GM18867 (cell line): ENCODE measurements around the gene ZHX3.

Source experiments
- ATAC-seq: cut with Tn5 transposase; IDR thresholded peaks from one replicate; pipeline ENCODE4 v1.9.1; 2021; ENCODE audit warnings: mild to moderate bottlenecking, moderate library complexity; ENCODE audit not compliant: unreplicated experiment

ZHX3 gene

DNA sequence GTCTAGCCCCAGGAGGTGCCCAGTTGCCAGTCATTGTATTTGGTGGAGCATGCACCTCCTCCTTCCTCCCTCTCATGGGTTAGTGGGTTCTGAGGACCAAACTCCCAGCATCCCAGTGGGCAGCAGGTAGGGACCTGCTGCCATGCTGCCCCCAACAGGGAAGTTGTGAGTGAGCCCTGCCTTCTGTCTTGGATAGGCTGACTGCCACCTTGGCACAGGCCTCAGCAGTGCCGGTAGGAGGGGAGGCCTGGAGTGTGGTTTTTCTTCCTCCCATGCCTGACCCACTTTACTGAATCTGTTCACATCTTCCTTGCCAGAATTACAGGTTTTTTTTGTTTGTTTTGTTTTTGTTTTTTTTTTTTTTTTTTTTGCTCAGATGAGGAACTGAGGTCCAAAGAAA is 155.6 kb downstream of the ZHX3 start:
- ATAC-seq = no peak

DNA sequence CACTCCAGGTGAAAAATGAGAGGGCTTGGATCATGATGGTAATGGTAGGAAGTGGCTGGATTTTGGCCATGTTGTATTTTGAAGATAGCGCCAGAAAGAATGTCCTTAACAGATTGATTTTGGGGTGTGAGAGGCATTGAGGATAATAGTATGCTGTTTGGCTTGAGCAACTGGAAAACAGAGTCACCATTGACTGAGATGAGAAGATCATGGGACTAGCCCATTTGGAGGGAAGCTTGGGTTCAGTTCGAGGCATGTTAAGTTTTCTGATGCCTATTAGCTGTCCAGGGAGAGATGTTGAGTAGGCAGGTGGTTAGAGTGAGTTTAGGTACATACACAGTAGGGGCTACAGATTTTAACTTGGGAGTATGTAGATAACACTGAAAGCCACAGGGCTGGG is 156.8 kb downstream of the ZHX3 start:
- no peak for ATAC-seq

DNA sequence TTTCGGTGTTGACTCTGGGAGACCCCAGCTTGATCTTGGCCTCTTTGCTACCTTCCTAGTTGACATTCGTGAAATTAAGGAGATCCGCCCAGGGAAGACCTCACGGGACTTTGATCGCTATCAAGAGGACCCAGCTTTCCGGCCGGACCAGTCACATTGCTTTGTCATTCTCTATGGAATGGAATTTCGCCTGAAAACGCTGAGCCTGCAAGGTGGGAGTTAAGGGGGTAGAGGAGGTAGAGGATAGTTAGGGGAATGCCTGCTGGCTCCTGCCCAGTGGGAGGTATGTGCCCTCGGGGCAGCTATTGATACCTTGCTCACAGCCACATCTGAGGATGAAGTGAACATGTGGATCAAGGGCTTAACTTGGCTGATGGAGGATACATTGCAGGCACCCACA is 158.0 kb downstream of the ZHX3 start:
- no peak for ATAC-seq

DNA sequence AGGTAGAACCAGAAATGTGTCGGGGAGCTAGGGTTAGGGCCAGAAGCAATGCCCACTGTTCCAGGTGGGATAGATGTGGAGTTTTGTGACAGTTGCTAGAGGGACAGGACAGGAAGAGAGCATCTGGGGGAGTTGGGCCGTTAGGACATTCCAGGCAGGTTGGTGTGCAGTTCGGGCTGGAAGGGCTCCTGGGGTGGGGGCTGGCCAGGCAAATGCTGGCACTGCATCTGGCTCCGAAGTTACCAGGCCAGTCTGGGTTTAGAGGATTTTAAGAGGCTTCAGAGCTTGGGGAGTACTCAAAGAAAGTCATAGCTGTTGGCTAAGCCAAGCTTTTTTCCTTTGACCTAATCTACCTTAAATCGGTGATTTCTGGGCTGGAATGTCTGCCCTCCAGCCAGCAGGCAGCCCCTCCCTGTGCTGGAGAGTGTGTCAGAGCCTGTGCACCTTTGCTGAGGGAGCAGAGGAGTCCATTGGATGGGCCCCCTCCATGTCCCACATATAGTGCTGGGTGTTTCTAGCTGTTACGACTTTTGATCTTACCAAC is 159.4 kb downstream of the ZHX3 start:
- ATAC-seq = no peak

DNA sequence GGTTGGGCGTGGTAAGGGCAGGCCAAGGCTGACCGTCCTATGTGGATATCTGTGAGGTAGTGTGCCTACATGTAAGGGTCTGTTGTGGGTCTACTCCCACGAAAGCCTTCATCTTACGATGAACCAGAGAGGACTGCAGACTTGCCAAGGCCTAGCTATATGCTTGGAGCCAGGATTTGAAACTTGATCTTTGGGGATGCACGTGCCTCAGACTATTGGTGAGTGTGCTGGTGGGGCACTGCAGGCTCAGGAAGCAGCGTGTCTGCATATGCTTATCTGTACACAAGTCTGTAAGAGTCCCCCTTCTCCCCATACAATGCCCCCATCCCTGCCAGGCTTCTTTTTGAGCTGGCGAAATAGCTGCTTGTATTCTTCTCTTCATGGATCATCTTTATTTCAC is 162.3 kb downstream of the ZHX3 start:
- ATAC-seq = no peak

DNA sequence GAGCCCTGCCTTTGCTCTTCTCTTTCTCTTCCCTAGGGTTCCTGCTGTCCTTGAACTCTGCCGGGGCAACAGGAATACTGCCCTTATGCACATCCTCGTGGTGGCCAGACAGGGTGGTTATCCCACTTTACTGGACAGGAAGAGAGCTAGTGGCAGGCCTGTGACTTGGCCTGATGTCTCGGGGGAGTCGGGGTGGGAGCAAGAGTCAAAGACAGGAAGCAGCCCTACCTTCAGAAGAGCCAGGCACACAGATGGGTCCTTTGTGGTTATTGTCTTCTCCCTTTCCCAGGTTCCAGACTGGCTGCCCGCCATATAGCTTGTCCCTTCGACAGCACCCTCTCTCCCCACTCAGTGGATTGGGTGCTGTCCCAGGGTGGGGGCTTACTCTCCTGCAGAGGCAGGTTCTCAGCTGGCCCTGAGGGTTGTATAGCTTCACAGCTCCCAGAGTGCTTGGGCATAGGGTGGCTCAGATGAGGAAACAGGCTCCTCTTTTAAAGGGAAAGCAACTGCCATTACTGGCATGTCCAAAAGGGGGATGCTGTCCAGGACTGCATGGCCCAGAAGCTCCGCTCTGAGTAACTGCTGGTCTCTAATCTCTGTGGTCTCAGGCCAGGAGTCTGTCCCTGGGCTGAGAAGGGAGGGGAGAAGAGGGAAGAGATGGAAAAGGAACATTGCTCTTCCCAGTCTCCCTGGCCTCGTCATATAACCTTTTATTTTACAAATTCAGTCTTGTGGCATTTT is 162.9 kb downstream of the ZHX3 start:
- ATAC-seq = no peak

DNA sequence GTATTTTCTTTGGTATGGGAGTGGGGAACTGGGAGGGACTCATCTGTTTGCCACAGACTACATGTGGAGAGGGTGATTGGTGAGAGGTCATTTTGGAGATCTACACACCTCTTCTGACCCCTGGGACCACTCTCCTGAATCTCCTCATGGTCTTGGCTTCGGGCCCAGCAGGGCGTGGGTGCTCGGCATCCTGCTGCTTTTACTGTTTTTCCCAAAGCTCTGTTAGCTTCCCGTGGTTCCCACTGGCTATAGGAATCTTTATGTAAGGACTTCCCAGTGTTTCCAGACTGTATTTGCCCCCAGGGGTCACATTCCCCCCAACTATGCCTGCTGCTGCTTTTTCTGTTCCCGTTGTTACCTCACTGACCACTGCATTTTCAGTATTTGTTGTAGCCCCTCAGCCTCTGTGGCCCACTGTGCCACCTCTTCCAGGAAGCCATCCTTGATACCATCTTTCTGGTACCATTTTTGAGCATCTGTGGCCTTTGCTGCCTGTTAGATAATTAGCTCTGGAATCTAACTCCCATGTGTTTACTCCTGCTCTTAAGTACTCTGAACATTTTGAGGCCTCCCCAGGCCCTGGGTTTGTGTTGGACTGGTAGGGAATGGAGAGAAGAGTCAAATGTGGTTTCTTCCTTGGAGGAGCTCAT is 165.3 kb downstream of the ZHX3 start:
- no peak for ATAC-seq

DNA sequence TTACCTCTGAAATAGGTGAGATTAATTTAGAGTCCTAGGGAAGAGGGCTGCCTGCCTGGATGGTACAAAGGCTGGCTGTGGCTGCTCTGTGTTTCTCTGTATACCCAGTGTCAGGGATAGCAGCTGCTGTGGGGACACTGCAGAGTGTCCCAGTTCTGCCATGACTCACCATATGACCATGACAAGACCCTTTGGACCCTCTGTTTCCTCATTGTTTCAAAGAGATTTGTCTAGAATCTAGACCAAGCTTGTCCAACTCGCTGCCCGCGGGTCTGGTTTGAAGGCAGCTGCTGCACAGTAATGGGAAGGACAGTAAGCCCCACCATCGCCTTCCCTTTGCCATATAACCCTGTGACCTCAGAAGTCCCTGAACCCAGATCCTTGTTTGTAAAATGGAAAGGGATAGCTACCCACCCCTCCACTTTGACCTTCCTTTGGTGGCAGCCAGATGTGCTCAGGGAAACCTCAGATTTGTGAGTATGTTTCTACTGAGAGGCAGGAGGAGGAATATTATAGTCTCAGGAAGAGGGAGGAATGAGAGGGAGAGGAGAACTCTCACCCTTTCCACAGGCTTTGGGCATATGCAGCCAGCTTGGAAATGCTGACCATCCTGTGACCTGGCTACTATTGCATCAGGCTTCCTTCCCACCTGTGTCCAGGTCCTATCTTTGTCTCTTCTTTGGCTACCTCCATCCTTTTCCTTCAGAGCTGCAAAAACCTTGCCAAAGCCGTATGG is 166.2 kb downstream of the ZHX3 start:
- no peak for ATAC-seq

DNA sequence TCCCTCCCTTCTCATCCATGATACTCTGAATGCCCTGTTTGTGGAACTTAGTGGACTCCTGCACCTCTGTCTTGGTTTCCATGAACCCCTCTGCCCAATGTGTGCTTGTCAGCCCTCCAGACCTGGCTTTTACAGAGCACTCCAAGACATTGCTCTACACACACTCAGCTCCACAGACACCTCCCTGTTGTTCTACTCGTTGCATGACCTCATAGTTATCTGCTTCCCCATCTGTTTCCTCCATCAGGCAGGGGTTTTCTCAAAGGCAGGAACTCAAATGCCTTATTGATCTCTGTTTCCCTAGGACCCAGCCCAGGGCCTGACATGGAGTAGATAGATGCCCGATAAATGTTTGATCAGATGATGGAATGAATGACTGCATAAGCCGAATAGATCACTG is 166.9 kb downstream of the ZHX3 start:
- no peak for ATAC-seq

DNA sequence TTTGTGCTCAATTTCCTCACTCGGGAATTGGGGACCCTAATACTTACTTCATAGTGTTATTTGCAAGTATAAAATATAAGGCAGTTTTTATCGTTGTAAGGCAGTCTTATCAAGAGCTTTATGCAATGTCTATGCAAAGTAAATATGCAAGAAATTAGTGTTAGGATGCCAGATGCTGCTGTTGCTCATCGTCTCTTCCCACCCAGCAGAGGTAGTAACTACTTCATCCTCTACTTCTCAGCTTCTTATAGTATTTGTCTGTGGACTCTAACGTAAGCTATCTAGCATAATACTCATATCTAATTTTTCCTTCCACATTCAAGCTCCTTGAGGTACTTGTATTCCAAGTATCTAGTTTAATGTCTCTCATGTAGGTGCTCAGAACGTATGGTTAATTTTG is 168.6 kb downstream of the ZHX3 start:
- no peak for ATAC-seq

DNA sequence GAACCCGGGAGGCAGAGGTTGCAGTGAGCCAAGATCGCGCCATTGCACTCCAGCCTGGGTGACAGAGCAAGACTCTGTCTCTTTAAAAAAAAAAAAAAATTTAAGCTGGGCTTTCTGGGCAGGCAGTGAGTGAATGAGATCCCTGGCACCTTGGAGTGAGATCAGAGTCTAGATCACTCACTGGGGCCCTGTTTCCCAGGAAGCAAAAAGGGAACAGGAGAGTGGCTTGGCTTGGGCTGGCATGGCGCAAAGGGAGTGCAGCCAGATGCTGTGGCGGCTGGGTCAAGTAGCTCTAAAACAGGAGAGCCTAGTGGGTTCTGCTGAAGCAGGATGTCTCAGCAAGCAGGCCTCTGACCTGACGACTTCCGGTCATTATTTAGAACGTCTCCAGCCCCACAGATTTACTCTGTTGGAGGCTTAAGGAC is 169.8 kb downstream of the ZHX3 start:
- ATAC-seq = no peak

DNA sequence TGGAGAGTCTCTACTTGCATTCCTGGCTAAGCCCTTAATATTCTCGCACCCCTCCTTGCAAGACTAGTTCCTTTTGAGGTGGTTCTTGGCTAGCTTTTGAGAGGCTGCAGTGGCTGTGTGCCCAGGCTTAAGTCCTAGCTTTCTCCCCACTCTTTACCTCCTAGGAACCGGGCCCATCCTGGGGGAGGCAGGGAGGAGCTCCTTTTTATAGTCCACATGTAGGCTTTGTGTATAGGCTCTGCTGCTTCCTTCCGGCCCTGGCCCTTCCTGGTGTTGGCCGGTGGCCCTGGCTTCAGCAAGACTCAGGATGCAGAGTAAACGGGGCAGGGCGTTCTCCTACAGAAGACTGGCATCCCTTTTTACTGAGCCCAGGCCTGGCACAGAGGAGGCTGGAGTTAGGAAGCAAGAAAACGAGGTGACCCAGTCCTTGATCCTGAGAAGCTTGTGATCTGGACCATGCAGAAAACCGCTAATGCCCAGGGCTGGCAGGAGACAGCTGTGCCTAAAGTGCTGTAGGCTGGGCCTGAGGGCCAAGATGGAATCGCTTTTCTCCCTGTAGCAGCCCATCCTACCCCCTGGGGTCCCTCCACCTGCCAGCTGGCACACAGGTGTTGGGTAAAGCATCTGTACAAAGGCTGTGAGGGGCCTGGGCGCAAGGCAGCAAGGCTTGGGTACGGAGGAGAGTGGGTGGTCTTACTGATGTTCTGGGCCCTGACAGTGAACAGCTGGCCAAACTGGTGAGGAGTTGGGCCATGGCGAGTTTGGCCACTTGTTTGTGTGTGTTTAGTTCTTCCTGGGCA is 171.5 kb downstream of the ZHX3 start:
- ATAC-seq = no peak

DNA sequence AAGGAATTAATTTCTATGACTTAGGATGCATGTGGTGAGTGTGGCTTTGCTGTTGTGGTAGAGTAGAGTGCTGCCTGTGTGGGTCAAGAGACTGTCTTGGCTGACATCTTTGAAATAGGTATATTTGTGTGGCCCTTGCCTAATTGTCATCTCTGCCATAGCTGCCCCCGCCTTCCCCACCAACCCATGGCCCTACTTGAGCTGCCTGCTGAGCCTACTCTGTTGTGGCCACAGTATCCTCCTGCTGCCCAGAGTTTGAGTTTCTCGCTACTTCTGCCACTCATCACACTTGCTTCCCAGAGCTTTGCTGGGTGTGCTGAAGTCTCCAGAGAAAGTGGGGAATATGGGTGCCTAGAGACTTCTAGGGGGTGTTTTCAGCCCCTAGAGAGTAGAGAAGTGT is 172.2 kb downstream of the ZHX3 start:
- ATAC-seq = no peak

DNA sequence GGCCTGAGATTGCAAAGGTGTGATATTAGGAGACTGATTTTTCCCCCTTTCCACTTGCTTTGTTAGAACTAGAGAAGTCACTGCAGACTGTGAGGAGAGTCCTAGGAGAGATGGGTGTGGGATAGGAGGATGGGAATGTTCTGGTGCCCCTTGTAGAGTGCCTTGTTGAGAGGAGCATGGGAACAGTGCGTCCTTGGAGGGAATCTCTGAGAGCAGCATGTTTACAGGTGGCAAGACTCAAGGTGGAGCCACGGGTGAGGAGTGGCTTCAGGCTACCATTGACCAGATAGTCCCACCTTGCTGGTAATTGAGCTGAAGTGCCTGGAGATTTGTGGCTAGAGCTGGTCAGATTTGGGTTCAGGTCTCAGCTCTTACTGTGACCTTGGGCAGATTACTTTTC is 174.2 kb downstream of the ZHX3 start:
- no peak for ATAC-seq

DNA sequence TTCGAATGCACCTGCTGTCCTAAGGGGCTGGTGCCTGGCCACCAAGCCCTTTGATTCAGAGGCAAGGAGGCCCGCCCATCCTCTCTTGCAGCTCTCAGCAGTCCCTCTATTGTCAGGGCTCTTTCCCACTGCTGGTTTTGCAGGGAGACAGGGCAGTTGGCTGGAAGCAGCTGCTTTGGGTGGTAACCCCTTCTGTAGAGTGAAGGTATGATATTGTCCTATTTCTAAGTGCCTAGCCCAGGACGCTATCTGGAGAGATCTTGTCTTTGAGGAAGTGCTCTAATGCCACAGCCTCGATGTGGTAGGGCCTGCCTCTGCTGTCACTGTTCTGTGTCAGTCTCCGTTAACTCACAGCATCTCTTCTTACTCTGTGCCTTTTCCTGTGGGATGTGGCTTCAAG is 174.6 kb downstream of the ZHX3 start:
- ATAC-seq = no peak

DNA sequence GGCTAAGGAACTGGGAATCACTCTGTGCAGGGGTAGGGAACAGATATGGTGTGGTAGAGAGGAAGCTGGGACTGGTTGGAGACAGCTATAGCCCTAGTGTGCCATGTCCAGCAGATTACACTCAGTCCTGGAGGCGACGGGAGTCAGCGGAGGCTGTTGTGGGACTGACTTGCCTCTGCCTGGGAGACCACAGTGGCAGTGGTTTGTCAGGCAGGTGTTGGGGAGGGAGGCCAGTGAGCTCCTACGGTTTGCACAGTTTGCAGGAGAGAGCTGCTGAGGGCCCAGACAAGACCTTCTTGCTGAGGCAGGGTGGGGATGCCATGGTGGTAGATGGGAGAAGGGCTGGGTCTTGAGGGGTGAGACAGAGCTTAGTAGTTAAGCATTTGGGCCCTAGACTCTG is 175.3 kb downstream of the ZHX3 start:
- ATAC-seq = no peak

DNA sequence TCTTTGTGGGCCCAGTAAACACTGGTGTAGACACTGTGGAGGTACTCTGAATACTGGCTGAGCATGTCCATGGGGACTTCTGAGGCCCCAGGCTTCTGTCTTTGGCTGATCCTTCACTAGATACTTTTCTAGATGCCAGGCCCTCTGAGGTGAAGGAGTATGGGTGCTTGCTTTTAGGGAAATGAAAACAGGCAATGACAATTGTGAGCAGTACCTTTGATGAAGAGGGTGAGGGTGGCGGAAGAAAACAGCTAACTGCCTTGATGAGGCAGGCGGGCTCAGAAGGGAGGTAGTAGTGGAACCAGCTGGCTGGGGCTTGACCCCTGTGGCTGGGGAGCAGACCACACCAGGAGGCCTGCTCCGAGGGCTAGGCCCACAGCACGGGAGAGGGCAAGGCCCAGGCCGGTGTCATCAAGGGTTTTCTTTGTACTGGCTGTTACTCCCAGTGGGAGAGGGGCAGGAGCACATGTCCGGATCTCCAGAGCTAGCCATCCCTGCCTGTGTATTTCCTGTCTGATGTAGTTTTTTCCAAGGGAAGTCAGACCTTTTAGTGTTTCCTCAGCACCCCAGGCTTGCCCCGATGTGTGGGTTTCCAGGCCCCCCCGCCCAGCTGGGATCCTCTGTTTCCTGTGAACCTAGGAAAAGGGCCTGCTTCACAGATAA is 176.2 kb downstream of the ZHX3 start:
- no peak for ATAC-seq

DNA sequence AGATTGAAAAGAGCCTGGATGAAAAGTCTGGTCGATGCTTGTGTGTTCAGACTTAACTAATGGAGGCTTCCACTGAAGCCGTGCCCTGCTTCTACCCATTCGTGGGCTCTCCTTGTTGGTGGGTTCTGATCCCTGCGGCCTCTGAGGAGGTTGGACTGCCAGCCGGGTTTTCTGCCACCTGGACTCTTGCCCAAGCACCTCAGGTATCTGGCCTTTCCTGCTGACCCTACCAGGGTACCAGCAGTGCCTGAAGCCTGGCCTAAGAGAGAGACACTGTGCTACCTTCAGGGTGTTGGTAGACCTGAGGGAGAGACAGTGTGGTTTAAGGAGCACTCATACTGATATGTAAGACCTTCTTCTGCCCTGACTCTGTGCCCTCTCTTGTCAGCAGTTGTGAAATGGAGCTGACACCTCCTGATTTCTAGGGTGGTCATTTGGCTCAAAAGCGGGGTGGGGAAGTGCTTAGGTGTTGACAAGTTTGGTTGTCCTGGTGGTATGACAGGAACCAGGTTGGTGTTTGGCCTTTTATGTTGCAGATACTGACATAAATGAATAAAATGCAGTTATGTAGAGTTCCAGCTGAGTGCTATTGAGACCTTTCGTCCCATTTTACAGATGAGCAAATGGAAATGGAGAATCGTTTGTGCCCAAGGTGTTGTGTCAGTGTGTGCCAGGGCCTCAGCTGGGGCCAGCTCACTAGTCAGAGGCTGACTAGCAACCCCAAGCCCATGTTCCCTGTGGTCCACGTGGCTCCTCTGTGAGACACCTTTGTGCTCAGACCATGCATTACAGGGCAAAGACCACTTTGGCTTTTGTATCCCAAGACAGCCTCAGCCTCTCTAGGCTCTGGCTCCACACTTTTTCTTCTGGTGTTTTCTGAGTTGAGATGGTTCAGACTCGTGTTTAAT is 177.1 kb downstream of the ZHX3 start:
- no peak for ATAC-seq
